GM13977 (cell line): Measurements from ENCODE around the gene TPGS1.
A peak's percentile ranks its signal among the peaks of the same experiment; 100 is the strongest.

Experiments used
- DNase-seq: peaks from one replicate; pipeline ENCODE4 v3.0.0; 2012; ENCODE audit warnings: low spot score
- CTCF ChIP-seq: IDR thresholded peaks from 2 replicates; pipeline ENCODE4 v1.5.1; 2012; ENCODE audit warnings: mild to moderate bottlenecking, control low read depth; ENCODE audit not compliant: insufficient read depth; ENCODE audit errors: extremely low read depth, missing control alignments
- in situ Hi-C: fragments of 300-500 bp; cut with MboI; formaldehyde crosslinking; loops from one replicate; pipeline ENCODE4 v1.12.0; 2022; ENCODE audit warnings: low sequenced_read_pairs, low pct_unique_long_range_greater_than_20kb, mixed read lengths, inconsistent platforms; ENCODE audit not compliant: unreplicated experiment

The TPGS1 gene

GRCh38 chr19:506404-507285, 652 bp upstream of the TPGS1 start:
- peak; percentile 93 for TF ChIP-seq CTCF
- peak; percentile 99 for DNase-seq
- in situ Hi-C loops = no loop called here

DNA sequence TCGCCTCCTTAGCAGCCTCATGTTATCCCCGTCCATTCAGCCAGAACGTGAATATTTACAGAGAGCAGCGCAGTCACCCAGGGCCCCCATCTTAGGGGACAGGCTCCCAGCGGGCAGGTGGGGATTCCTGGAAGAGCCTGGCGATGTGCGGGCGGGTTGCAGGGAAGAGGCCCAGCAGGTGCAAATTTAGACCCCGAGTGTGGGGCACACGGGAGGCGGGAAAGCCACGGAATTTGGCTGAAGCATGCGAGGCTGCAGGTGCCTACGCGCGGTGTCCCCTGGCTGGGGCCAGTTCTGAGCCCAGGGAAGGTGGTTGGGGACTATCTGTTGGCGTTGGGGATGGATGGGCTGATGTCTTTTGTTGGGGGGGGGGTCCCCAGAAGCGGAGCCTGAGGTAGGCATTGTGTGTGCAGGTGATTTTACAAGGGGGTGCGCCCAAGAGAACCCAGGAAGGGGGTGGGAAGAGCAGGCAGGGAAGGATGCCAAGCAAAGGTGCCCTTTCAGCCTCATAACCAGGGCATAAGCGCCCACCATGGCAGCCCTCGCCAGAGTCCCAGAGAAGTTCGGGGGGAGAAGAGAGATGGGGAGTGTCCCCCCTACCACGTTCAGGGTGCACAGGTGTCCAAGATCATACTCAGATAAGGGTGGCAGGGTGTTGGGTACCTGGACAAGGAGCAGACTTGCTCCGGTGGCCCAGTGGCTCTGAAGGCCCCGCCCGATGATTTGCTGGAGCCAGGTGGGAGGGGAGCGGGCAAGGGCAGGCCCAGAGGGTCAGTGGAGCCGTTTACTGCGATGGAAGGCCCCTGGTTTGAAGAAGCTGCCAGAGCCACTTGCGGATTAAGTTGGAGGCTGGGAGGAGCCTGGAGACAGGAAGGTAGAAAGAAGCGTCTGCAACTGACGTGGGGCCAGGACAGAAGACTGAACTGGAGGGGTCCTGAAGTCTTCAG, 1.2 kb downstream of the TPGS1 start:
- in situ Hi-C loops = no loop called here
- TF ChIP-seq CTCF = no peak
- DNase-seq = no peak

DNA sequence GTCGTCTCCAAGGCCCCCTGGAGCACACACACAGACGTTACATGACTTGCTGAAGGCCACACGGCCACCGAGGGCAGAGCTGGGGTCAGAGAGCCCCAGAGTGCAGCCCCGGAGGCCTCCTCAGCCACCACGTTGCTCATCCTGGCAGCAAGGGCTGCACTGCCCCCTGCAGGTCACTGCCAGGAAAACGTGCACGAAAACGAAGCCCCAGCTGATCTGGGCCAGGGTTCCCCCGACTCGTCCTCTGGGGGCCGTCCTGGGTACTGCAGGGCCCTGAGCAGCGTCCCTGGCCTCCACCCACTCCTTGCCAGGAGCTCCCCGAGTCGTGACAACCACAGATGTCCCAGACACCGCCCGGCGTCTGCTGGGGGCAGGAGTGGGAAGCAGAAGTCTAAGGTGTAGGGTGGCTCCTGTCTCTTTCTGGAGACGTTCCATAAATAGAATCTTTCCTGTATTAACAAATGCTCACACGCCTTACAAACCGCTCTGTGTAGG, 3.4 kb downstream of the TPGS1 start:
- peak; percentile 92 for DNase-seq
- in situ Hi-C loops = no loop called here
- TF ChIP-seq CTCF = peak; percentile 97

DNA sequence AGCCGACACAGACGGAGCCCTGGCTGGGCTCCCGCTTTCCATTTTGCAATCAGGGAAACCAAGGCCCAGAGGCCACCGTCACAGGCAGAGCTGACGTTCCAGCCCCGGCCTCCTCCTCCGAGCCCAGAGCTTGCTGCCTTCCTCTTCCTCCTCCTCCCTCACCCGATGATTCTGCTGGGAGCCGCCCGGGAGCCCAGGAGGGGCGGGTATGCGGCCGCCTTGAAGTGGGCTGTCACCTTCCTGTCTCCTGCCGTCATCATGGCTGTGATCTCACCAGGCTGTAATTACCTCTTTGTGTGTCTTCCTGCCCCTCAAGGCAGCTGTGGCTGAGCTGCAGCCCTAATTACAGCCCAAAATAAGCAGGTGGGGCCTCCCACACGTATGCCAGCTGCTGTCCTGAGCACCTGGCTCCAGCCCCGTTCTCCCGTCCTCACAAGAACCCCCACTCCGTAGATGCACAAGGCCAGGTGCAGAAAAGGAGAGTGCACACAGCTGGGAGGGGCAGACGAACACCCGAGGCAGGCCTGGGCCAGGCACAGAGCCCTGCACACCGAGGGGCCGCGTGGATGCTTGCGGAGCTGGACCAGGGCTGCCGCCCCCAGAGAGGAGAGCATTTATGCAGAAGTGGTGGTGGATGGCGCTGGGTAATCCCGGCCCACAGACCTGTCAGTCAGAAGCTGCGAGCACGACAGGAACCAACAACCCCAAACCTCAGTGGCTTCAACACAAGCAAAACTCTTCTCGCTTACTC, 4.0 kb downstream of the TPGS1 start:
- peak; percentile 74 for DNase-seq
- in situ Hi-C loops = no loop called here
- no peak for TF ChIP-seq CTCF

- in situ Hi-C loops = no loop called here
- TF ChIP-seq CTCF = no peak
- no peak for DNase-seq
Observed at GRCh38 chr19:512547-513365, 5.5 kb downstream of the TPGS1 start.
